TTC549 (cell line): ENCODE results near the gene SREBF2.
"Not testable (repeated sequence)": the region's sequence is repeated elsewhere in the genome, so short reads cannot be mapped to it uniquely, and the experiment has no call there.

Experiments used
- FAIRE-seq: peaks from 2 replicates; lab custom pipeline; 2012; peaks lifted over from hg19 to GRCh38; lab: Jason Lieb, UNC

The SREBF2 gene

DNA sequence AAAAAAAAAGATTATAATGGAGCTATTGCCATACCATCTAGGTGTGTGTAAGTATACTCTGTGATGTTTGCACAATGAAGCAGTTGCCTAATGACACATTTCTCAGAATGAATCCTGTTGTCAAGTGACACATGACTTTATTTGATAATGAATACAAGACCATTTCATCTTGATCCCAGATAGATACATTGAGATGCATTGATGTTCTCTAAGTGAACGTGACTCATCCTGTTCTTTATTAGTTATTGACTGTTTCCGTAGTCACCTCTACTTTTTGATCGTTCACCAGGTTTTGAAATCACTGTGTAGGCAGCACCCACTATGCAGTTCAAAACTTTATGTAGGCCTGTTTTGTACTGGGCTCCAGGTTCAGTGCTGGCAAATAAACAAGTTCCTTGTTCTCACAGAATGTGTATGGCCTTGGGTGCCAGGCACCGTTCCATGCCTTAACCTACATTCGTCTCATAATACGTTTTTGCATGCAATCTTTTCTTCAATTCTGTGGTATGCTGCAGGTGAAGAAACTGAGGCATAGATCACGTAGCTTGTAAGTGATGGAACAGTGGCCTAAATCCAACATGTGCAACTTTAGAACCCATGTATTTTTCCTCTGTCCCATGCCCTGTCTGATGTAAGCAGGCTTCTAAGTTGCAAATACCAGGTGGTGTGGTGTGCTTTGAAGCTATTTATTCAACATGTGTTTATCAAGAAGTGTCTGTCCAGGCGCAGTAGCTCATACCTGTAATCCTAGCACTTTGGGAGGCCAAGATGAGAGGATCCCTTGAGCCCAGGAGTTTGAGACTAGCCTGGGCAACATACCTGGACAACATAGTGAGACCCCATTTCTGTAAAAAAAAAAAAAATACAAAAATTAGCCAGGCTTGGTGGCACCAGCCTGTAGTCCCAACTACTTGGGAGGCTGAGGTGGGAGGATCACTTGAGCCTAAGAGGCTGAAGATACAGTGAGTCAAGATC, 10.4 kb downstream of the SREBF2 start:
- FAIRE-seq, result no peak

DNA sequence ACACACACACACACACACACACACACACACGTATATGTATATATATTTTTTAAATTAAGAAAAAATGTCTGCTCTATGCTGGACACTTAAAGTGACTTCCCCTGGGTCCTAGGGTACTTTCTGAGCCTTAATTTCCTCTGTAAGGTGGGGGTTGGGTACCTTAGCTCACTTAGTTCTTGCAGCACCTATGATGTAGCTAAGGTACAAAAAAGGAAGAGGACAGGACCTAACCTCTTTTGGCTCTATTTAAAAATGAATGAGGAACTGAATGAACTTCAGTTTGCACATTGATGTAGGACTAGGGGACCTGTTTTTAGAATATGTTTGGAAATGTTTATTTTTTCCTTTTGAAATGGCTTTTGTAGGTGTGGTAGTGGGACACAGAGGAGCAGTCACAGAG, 11.1 kb downstream of the SREBF2 start:
- FAIRE-seq, result no peak

DNA sequence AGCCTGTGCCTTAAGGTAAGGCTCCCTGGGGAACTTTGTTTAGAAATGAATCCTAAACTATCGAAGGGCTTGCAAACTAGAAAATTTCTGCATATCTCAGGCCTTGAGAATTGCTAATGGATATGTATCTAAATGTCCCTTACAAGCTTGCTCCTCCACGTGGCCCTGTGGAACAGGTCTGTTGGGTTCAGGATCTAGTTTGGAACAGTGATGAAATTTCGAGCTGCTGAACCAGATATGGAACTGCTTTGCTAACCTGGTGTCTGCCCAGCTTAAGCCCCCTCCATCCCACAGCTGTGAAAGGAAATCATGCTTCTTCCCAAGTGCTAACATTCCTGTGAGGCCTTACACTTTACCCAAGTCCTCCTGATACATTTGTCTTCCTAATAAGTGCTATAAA, 11.6 kb downstream of the SREBF2 start:
- no peak for FAIRE-seq

DNA sequence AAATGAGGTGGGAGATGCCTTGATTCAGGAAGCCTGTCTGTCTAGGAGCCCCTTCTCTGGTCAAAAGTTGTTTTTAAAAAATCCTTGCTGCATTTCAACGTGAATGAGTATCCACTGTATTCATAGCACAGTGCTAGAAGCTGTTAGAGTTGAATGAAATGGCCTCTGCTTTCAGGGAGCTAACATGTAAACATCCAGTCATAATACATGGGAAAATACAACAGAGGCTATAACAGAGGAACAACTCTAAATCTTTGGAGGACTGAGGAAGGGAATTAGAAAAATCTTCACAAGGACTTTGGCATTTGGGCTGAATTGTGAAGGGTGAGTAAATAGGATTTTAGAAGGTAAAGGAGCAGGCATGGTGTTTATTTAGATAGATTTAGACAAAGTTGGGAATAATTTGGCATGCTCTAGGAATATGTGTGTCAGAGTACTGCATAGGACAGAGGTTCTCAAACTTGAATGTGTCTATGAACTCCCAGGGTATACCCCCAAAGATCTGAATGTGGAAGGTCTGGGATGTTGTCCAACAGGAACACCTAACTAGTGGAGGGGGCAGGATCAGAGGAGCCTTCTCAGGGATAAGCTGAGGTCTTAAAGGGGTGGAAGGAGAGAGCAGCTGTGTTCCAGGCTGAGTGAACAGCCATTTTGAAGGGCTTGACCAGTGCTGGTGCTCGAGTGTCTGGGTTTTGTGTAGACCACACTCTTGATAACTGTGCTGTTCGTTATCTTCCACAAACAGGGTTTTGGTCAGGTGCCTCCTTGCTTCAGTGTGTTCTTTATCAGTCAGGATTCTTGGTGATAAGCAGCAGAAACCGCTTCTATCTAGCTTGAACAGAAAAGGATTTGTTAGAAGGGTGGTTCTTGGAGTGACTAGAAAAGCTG, 12.7 kb downstream of the SREBF2 start:
- no peak for FAIRE-seq

DNA sequence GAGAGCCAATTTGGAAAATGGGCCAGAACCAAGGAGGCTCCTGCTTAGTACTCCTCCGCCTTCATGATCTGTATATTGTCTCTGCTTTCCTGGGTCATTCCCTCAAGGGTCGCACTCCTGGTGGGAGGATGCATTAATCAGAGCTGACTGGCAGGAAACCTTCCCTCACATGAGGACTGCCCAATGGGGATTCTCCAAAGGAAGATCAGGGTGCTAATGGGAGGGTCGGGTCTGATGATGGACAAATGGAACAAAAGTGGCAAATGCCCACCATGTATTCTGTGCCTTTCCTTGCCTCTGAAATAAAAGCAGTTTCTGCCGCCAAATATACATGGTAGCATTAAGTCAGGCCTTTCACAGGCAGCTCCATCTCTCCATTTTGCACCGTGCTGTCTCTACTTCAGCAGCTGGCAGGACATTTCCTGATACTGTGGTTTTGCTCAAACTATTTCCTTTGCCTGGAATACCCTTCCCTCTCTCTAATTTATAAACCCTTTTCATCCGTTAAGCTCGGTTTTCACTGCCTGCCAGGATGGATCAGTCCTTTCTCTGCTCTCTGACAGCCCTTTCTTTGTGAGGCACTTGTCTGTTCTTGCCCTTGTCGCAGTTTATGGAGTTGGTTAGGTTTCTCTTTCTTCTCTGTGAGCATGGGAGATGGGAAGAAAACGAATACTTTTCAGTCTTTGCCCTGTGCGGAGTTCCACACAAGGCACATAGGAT, 13.5 kb downstream of the SREBF2 start:
- FAIRE-seq, result no peak

DNA sequence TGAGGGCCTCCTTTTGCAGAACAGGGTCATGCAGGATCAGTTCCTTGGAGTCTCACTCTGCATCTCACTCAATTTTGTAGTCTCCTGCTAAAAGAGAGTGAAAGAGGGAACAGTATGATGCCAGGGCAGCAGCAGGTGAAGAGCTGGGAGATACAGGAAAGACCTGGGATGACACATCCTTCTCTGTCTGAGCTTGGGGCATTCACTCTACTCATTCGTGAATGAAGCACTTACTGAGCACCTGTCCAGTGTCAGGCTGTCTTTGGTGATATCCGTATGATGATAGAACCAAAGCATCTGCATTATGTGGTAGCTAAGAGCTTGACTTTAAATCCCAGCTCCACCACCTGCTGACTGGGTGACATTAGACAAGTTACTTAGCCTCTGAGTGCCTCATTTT, 14.4 kb downstream of the SREBF2 start:
- no peak for FAIRE-seq

DNA sequence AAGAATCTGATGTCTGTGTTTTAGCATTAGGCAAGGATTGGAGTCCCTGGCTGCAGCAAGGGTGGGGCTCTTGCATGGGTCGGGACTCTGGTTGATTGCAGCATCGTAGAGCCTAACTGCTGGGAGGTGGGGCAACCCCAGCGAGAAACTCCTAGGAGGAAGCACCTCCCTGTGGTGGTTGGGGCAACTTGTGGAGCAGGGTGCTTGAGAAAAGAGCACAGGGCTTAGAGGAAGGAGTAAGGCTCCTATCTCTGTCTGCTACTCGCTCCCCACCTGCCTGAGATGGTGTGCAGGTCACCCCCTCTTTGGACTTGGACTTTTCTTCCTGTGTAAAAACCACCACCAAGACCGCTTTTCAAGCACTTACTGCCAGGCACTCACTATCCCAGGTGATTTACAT, 15.6 kb downstream of the SREBF2 start:
- FAIRE-seq, result no peak

DNA sequence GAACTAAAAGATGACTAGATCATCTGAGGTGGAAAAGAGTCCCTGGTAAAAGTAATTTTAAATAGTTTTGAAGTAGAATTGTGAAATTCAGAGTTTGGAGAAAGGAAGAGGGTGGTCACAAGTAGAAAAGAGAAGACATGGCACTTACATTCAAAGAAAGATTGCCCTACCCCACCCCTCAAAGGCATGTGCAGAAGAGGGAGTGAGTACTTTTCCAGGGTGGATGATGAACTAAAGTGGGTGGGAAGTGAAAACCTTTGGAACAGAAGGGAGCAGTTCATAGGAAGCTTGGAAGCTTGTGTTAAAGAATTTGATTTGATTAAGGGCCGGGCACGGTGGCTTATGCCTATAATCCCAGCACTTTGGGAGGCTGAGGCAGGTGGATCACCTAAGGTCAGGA, 23.6 kb downstream of the SREBF2 start:
- no peak for FAIRE-seq

DNA sequence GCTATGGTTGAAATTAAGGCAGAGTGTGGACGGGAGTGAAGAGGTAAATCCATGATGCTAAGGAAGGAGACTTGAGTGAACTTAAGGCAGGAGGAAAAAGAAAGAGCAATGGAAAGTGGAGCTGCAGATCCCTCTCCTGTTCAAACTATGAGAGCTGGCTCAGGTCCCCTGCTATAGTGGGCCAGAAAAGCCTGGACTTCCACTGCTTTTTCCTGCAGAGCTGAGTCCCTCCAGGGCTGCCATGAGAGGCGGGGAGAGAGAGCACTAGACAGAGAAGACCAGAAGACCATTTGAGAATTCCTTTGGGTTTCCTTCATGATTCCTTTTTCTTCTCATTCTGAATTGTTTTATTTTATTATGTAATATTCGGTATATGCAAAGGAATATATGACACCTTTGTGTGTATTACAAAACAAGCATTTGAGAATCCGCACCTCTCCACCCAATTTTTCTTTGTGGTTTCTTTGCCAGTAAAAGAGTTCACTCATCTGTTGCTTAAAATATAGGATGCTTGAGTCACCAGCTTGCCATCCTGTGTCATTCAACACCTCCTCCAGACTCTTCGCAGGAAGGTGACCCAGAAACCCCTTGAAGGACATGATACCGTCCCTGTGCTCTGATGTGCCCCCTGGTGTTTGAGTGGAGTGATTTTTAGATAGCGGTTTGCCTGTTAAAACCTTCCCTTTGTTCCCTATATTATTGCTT, 24.4 kb downstream of the SREBF2 start:
- no peak for FAIRE-seq

DNA sequence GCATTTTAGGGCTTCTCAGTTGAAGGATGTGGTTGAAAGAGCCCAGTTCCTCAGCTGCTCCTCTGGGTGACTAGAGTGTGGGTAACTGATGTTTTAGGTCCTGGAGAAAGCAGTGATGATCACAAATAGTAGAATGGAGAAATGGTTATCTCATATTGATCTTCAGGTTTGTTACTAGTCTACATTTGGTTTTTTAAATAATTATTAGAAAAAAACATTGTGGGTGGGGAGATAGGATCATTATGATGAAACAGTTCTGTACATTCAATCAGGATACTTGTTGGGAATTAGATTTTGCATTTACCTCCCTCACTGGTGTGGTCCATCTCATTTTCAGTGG, 24.9 kb downstream of the SREBF2 start:
- FAIRE-seq, result no peak

DNA sequence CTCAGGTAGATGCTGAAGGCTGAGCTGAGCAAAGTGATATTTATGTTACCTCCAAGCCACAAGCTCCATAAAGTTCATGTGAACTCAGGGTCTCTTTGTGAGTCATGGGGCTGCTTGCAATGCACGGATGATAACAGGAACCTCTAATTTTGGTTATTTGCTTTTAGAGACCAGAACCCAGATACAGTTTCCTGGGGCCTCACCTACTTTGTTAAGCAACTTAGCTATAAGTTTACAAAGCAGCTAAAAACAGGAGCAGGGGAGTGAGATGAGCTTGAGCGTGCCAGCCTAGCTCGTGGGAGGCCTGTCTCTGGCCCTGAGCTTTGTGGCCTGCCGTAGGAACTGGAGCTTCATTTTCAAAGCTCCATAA, 29.2 kb downstream of the SREBF2 start:
- FAIRE-seq, result no peak

DNA sequence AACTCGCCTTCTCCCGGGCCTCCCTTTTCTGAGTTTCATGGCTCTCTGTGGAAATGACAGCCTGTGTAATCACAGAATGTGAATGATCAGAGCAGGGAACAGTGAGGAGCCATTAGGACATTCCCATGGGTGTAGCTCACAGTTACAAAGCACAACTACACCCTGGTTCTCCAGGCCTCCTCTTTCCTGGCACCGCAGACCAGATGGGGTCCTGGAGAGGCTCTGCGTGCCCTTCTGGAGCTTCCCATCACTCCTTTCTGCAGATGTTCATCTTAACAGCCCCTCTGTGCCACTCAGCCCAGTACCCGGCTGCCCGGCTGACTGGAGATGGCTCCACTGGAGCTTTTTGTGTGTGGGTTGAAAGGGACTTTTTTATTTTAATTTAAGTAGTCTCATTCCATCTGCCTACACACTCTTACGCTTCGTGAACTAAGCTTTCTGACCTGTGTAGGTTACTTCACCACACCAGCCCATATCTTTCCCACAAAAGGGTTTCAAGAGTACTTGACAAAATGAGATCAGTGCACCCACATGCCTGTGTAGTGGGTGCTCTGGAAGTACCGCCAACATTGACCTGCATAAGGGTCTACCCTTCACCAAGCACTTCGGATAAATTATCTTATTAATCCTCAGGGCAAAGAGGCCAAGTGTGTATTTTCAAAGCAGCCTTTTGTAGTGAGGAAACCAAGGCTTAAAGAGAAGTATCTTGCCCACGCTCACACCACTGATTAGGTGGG, 29.8 kb downstream of the SREBF2 start:
- FAIRE-seq, result no peak

DNA sequence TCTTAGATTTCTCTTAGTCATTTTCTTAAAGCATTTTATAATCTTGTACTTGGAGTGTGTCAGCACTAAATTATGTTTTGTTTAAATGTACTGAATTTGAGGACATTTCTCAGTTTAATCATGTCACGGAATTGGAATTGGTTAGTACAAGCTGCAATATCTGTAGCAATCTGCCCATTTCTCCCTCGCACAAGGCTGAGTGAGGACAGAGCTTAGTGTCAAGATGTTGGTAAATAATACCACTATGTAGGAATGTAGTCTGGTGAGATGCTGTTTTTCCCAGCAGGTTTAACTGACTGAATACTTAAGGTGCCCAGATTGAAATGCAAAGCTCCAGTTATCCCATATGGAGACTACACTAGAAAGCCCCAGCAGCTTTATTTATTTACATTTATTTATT, 30.6 kb downstream of the SREBF2 start:
- no peak for FAIRE-seq

DNA sequence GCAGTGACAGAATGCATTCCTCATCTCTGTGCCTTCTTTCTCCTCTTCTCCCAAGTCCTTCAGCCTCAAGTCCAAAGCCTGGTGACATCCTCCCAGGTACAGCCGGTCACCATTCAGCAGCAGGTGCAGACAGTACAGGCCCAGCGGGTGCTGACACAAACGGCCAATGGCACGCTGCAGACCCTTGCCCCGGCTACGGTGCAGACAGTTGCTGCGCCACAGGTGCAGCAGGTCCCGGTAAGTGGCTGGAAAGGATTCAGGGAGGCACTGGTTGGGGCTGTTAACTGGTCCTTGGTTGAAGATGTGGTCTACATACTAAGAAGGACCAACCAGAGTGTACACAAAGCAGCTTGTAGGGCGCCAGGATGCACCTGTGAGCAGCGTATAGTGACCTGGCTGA, 35.7 kb downstream of the SREBF2 start:
- no peak for FAIRE-seq

DNA sequence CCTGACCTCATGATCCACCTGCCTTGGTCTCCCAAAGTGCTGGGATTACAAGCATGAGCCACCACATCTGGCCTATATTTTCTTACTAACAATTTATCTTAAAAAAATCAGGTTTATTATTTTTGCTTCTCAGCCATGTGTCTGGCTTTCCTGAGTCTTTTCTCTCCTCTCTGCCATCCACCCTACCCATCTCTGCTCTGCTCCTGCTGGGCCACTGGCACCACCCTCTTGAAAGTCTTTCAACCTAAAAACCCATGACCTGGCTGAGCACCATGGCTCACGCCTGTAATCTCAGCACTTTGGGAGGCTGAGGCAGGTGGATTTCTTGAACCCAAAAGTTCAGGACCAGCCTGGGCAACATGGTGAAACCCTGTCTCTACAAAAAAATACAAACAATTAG, 37.2 kb downstream of the SREBF2 start:
- not testable (repeated sequence) for FAIRE-seq

DNA sequence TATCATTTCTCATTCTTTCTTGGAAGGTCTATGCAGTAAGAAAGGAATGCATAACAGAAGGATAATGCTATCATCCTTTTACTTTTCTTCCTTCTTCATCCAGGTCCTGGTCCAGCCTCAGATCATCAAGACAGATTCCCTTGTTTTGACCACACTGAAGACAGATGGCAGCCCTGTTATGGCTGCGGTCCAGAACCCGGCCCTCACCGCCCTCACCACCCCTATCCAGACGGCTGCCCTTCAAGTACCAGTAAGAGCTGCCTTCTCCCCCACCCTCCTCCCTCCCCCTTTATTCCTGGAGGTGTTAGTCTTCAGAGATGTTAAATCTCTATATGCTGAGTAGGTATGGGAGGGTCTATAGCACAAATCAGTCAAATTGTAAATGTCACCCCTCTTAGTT, 37.9 kb downstream of the SREBF2 start:
- no peak for FAIRE-seq

DNA sequence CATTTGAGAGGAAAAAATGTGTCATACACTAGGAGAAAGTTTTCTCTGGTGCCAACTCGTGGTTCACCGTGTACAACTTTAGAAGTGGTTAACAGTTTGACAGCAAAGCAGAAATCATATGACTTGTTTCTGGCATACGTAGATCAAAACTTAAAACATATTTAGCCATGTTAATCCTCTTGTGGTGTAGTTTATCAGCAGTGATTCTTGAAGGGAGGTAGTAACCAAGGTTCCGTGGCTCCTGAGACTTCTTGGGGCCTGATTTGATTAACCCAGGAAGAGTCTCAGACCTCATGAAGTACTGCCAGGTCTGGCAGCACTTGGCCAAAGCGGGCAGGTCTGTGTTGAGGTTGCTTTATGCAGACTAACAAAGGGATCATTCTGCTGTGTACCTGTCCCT, 40.5 kb downstream of the SREBF2 start:
- FAIRE-seq, result no peak

DNA sequence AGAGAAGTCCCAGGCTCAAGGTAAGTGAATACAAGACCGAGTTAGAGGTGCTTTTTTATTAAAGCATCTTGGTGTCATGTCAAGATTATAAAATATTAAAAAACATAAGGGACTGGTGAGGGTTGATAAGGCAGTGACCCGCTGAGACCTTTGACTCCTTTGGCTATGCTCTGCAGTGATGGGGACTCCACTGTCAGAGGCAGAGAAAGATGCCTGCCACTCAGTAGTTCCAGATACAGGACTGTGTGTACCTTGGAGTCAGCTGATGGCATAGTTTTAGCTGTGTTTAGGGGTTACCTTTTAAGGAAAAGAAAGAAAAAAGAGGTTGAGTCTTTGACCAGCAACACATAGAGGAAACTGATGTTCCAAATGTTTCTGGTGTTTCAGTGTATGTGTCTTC, 41.2 kb downstream of the SREBF2 start:
- no peak for FAIRE-seq

DNA sequence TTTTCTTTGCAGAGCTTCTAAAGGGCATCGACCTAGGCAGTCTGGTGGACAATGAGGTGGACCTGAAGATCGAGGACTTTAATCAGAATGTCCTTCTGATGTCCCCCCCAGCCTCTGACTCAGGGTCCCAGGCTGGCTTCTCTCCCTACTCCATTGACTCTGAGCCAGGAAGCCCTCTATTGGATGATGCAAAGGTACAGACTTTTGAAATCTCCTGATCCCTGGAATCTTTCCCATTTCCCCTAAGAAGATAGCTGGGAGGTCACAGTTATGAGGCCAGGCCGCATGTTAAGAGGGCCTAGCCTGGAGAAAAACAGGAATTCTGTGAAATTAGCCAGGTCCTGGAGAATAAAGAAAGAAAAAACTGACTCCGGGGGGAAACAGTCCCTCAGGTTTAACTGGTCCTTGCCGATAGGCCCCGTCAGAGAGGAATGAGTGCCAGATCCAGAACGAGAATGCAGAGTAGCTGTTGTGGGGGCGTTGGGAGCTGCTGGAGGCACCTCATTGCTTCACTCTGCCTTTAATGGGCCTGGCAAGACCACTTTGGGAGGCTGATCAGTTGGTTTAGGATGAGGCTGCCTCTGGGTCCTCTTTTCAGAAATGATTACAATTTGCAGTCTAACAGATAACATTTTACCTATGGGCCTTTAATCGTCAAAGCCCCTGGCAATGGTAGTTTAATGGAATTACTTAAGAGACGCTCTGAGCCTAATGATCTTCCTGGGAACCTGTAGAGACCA, 42.8 kb downstream of the SREBF2 start:
- no peak for FAIRE-seq

DNA sequence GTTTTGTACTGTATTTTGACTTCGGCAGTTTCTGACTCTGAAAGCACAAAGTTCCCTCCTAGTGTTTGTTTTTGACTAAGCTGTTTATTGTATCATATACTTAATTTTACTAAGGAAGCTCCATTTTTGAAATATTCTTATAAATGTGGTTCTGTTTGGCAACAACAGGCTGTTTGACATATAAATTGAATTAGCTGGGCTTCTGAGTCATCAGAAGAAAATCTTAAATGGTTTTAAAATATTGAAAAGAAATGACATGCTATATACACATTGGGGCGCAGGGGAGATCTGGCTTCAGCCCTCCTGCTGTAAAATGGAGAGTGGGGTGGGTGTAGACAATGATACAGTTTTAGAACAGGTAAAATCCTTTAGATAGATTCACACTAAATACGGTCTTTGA, 43.4 kb downstream of the SREBF2 start:
- no peak for FAIRE-seq

DNA sequence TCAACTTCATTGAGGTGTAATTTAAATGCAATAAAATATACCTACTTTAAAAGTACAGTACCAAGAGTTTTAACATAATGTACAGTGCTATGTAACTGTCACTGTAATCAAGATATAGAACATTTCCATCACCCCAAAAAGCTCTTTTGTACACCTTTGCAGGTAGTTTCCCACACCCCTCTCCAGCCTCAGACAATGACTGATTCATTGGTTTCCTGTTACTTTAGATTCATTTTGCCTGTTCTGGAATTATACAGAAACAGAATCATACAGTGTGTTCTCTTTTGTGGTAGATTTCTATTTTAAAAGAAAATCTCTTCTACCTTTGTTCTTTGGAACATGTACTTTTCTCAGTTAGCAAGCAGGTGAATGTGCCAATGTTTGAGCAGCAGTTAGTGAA, 43.8 kb downstream of the SREBF2 start:
- no peak for FAIRE-seq
